ENCODE results near the gene SERPINA4. TPM values are rescaled to one million over a fixed set of nuclear protein-coding genes. Genes with fewer than 3 reads are reported as not detected.

SERPINA4 gene
- total RNA-seq, 1 donor from 2014 or later: not detected

GRCh38 chr14:94542111-94542810 lies 19.0 kb upstream of the SERPINA4 start:
- DNase-seq (ENCODE audit: extremely low read depth, low read depth, low spot score): peak; percentile 27

GRCh38 chr14:94542811-94543440 lies 18.3 kb upstream of the SERPINA4 start:
- no peak for DNase-seq (ENCODE audit: extremely low read depth, low read depth, low spot score)

GRCh38 chr14:94543449-94544124 lies 17.7 kb upstream of the SERPINA4 start:
- no peak for DNase-seq (ENCODE audit: extremely low read depth, low read depth, low spot score)

DNA sequence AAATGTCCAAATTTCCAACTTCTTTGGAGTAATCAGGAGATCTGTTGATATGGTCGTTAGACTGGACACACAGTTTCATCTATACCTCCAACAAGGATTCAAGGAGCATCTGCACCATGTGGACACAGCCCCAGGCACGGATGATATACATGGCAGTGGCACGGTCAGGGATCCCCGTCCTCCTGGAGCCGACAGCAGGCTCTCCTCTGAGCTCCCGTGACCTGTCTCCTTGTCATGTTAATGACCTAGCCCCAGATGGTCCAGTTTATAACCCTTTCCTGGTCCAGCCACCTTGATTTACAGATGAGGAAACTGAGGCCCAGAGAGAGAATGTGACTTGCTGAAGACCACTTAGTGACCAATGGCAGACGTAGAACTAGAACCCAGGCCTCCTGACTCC lies 16.5 kb upstream of the SERPINA4 start:
- DNase-seq (ENCODE audit: extremely low read depth, low read depth, low spot score): no peak

- no peak for DNase-seq (ENCODE audit: extremely low read depth, low read depth, low spot score)
Observed at GRCh38 chr14:94545131-94545841, 16.0 kb upstream of the SERPINA4 start.

DNA sequence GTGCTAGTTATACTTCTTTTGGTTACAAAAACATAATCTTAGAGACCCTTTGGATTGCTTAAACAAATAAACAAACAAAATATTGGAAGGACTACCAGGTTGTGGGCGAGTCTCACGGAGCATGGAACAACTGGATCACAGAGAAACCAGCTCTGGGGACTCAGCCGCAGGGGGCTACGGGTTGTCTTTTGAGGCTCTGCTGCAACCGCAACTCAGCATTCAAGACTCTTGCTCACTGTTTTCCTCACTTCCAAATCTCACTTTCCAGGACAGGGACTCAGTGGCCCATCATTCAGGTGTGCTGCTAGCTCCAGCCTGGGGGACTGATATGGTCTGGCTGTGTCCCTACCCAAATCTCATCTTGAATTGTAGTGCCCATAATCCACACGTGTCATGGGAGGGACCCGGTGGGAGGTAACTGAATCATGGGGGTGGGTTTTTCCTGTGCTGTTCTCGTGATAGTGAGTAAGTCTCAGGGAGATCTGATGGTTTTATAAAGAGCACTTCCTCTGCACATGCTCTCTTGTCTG lies 14.0 kb upstream of the SERPINA4 start:
- DNase-seq (ENCODE audit: extremely low read depth, low read depth, low spot score): no peak

DNA sequence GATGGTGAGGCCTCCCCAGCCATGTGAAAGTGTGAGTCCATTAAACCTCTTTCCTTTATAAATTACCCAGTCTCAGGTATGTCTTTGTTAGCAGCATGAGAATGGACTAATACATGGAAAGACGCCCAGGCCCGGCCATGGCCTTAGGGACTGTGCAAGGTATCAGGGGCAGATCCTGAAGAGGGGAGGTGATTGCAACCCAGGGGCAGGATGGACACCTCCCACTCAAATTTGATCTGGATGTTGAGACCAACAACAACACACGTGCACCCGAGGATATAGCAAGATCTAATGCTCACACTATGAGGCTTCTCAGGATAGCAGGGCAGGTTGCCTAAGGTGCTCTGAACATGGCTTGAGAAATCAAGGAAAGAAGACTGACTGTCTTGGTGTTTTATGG lies 13.5 kb upstream of the SERPINA4 start:
- no peak for DNase-seq (ENCODE audit: extremely low read depth, low read depth, low spot score)

DNA sequence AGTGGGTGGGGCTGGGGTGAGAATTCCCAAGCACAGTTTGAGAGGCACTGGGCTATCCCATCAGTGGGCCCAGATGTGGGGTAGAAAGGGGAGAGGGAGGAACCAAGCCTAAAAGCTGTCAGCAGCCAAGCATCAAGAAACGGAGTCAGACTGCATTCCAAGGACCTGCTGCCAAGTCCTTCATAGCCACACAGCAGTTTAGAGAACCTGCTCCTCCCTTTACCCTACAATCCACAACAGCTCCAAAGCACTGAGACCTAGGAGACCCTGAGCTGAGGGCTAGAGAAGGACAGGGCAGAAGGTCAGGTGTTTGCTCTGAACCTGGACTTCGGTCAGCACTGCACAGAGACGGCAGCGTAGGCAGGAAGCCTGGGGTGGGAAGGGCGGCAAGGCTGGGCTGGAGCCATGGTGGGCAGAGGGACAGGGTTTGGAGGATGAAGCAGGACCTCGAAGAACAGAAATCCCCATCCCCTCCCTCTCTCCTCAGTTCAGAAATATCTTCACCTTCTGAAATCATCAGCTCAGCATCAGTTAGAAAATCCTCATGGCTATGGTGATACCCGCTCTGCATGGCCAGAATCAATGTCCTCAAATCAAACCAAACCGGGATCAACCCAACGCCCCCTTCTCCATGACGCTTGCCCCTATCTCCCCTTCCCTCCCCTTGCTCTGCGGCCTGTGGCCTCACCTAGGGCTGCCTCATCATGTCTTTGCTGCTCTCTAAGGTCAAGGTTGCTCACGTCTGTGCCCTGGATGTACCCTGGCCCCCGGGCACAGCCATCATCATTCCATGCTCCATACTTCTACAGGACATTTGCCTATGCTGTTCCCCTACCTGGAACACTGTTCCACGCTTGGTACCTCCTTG lies 12.9 kb upstream of the SERPINA4 start:
- DNase-seq (ENCODE audit: extremely low read depth, low read depth, low spot score): no peak

- DNase-seq (ENCODE audit: extremely low read depth, low read depth, low spot score): no peak
Observed at GRCh38 chr14:94548999-94549985, 11.9 kb upstream of the SERPINA4 start.

DNA sequence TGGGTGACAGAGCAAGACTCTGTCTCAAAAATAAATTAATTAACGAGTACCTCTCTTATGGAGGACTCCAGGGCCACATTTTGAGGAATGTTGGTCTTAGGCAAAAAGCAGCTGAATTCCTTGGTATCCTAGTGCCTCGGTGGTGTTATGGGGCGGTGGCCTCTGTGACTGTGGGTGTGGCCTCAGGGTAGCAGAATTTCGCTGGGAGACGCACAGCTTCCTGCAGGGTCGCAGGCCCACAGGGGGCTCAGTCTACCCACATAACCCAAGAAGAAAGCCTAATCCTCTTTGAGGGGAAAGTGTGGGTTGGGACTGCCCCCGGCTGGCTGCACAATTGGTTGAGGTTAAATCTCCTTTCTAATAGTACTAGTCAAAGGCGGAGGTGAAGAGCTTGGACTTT lies 11.2 kb upstream of the SERPINA4 start:
- DNase-seq (ENCODE audit: extremely low read depth, low read depth, low spot score): no peak

- no peak for DNase-seq (ENCODE audit: extremely low read depth, low read depth, low spot score)
Observed at GRCh38 chr14:94555991-94556390, 5.3 kb upstream of the SERPINA4 start.

- no peak for DNase-seq (ENCODE audit: extremely low read depth, low read depth, low spot score)
Observed at GRCh38 chr14:94557327-94557726, 3.9 kb upstream of the SERPINA4 start.

- DNase-seq (ENCODE audit: extremely low read depth, low read depth, low spot score): no peak
Observed at GRCh38 chr14:94558842-94559241, 2.4 kb upstream of the SERPINA4 start.

- no peak for DNase-seq (ENCODE audit: extremely low read depth, low read depth, low spot score)
Observed at GRCh38 chr14:94559638-94560290, 1.5 kb upstream of the SERPINA4 start.

GRCh38 chr14:94560291-94560665 lies 964 bp upstream of the SERPINA4 start:
- DNase-seq (ENCODE audit: extremely low read depth, low read depth, low spot score): no peak

GRCh38 chr14:94561656-94562010 lies 391 bp downstream of the SERPINA4 start:
- no peak for DNase-seq (ENCODE audit: extremely low read depth, low read depth, low spot score)

GRCh38 chr14:94562022-94562421 lies 780 bp downstream of the SERPINA4 start:
- no peak for DNase-seq (ENCODE audit: extremely low read depth, low read depth, low spot score)
